Skin epidermis (tissue), 12 donors: ENCODE results near the gene ZBTB16.

Experiments
- H3K27ac ChIP-seq, 21 experiments: fragments of 200-600 bp; sonication (generic) in 11 of 21; one replicate each; pipeline ENCODE4 v1.5.0; 2020; ENCODE audit warnings: mild to moderate bottlenecking in 3 of 21, inconsistent platforms in 2 of 21, moderate library complexity in 2 of 21
- H3K4me3 ChIP-seq, 7 experiments: fragments of 200-600 bp; sonication (generic) in 2 of 7; one replicate each; pipeline ENCODE4 v1.5.0; 2020; ENCODE audit warnings: inconsistent platforms in 2 of 7, mild to moderate bottlenecking in 2 of 7, moderate library complexity in 1 of 7

Gene ZBTB16

DNA sequence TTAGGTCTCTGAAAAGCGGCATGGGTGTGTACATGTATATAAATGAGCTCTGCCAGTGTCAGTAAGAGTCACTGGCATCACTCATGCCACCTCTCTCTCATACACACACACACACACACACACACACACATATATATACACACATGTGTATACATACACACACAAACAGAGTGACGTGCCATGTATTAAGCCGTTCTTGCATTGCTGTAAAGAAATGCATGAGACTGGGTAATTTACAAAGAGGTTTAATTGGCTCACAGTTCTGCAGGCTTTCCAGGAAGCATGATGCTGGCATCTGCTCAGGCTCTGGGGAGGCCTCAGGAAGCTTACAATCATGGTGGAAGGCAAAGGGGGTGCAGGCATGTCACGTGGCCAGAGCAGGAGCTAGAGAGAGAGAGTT is 131.1 kb downstream of the ZBTB16 start:
- H3K4me3 ChIP-seq, result no peak overlapping the region
- no peak overlapping the region for H3K27ac ChIP-seq

GRCh38 chr11:114191893-114192292 is 132.4 kb downstream of the ZBTB16 start:
- H3K27ac ChIP-seq, result no peak overlapping the region
- no peak overlapping the region for H3K4me3 ChIP-seq

- Histone ChIP-seq H3K27ac (no peak overlapping the region), H3K4me3 (no peak overlapping the region)
These were observed 133.4 kb downstream of the ZBTB16 start for GRCh38 chr11:114192841-114193389.

DNA sequence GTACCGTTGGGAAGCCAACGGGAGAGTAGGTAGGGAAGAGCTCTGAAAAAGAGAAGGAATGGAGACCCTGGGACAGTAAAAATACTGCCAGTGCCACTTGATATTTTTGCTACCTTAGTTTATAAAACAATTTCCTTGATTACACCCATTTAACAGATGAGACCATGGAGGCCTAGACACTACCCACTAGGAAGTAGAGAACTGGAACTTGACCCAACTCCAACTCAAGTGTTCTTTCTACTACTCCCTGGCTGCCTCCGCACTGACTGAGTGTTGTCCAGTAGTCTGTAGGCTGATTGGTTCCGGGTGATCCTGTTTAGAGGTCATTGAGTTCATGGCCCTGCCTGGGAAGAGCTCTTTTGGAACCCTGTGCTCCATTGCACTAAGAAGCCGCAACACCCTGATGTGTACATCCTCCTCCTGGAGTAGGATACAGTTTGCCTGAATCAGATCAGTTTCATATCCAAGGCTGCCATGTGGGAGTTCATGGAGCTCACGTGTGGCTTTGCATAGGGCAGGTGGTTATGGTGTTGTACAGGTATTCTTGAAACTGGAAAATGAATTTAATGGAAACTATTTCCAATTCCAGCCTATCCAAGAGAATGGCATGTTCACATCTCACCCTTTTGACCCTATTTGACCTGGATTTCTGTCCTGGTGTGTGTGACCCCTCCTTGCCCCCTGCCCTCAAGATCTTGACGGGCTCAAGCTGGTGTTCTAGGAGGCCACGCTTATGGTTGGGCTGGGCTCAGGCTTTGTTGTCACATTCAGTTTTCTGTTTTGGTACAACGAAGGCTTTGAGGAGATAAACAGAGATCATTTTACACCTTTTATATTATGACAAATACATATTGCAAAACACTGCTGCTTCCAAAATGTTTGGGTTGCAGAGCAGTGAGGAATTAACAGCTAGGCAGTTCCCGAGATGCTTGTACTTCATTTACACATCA is 134.5 kb downstream of the ZBTB16 start:
- no peak overlapping the region for H3K4me3 ChIP-seq
- no peak overlapping the region for H3K27ac ChIP-seq

DNA sequence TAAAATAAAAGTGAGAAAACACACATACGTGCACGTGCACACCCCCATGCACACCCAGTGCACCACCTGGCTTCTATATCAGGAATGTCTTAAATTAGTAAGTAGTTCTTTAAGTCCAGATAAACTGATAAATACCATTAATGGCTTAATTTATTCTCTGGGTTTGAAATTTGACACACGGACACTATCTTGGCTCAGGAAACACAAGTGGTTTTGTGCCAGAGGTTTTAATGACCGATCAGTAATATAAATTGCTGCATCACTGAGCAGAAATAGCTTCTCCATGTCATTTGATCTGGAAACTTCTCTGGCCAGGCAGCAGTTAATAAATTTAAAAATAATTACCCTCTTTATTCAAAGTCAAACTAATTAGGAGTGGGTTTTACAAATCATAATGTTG is 135.2 kb downstream of the ZBTB16 start:
- Histone ChIP-seq H3K27ac (no peak overlapping the region), H3K4me3 (no peak overlapping the region)

- H3K27ac ChIP-seq, result no peak overlapping the region
- H3K4me3 ChIP-seq, result no peak overlapping the region
These were observed 135.6 kb downstream of the ZBTB16 start for GRCh38 chr11:114195151-114195550.

GRCh38 chr11:114195981-114196731 is 136.6 kb downstream of the ZBTB16 start:
- no peak overlapping the region for H3K4me3 ChIP-seq
- H3K27ac ChIP-seq, result peak overlapping the region in 7 of 21 experiments; percentile 21 to 67 (median 47)

GRCh38 chr11:114196997-114197703 is 137.6 kb downstream of the ZBTB16 start:
- Histone ChIP-seq H3K4me3 (no peak overlapping the region), H3K27ac (peak overlapping the region in 11 of 21 experiments; percentile 2 to 67 (median 35))

DNA sequence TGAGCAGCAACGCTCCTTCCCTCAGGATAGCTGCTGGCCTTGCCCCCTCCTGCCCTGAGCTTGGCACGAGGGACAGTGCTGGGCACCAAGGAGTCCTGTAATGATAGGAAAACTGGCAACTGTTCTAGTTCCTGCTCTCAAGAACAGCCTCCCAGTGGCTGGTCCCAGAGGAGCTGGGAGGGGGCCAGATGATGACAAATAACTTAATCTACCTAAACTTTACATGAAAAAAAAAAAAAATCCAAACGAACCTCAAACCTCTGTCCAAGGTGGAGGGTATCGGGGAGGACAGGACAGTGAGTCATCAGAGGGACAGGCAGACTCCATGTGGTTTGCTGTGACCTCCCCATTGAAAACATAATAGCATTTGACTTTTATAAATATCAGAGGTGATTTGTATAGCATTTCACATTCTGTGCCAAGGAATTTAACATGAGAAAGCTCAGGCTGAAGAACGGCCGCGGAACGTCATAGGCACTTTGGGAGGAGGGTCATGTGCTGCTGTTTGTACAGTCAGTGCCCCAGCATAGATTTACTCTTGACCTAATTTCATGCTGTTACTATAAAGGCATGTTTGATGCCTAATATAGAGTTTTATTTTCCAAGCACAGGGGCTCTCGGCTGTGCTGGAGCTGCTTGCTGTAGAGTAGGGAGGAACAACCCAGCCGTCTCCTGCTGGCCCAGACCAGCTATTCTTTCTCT is 138.4 kb downstream of the ZBTB16 start:
- Histone ChIP-seq H3K27ac (peak overlapping the region in 10 of 21 experiments; percentile 3 to 67 (median 48)), H3K4me3 (no peak overlapping the region)

DNA sequence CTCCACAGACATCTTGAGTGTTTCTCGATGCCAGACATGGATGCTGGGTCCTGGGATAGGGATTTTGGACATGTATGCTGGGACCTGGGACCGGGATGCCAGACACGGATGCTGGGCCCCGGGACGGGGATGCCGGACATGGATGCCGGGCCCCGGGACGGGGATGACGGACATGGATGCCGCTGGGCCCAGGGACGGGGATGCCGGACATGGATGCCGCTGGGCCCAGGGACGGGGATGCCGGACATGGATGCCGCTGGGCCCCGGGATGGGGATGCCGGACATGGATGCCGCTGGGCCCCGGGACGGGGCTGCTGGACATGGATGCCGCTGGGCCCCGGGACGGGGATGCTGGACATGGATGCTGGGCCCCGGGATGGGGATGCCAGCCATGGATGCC is 139.5 kb downstream of the ZBTB16 start:
- no peak overlapping the region for H3K4me3 ChIP-seq
- peak overlapping the region in 6 of 21 experiments; percentile 12 to 62 (median 51) for H3K27ac ChIP-seq

DNA sequence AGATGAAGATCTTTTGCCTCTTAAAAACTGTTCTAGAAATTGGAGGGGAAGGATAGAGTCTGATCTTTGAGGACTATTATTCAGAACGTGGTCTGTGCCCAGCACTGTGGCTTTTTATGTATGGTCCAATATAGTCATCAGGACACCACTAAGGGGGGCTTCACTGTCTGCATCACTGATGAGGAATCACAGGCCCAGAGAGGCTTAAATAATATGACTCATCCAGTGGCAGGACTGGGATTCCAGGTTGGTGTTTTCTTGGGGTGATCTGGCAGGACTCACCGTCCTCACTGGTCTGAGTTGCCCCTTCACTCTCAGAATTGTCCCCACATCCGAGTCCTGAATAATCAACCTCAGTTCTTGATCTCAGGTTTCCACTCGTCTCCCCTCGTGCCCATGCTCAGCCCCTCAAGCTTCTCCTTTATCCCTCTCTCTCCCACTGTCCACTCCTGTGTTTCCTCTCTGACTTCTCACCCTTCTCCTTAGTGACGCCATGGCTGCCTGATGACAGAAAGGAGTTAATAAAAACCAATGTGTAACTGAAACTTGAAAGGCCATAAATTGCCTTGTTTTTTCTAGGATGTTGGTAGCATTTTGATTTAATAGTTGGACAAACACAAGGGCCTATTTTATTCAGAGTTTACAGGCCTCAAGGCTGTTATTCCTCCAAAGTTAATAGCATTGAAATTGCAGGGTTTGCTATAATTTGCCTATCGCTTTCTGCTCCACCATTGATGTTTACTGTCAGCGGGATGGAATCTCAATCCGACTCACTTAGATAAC is 141.0 kb downstream of the ZBTB16 start:
- H3K4me3 ChIP-seq, result no peak overlapping the region
- peak overlapping the region in 1 of 21 experiments; percentile 4 for H3K27ac ChIP-seq

DNA sequence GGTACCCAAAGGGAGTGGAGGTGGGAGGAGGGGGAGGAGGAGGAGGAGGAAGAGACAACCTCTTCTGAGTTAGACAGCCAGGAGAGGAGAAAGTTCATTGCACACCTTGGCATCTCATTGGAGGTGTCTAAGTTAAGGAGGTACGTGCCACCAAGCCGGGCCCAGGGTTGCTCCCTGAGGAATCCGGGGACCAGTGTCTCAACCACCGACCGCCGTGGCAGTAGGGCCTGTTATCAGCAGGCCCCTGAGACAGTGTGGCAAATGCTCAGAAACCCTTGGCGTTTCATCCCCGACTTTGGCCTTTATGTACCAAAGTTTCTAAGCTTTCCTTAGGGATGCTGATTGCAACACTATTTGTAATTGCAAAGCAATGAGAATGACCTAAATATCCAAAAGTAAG is 141.7 kb downstream of the ZBTB16 start:
- Histone ChIP-seq H3K27ac (no peak overlapping the region), H3K4me3 (no peak overlapping the region)

DNA sequence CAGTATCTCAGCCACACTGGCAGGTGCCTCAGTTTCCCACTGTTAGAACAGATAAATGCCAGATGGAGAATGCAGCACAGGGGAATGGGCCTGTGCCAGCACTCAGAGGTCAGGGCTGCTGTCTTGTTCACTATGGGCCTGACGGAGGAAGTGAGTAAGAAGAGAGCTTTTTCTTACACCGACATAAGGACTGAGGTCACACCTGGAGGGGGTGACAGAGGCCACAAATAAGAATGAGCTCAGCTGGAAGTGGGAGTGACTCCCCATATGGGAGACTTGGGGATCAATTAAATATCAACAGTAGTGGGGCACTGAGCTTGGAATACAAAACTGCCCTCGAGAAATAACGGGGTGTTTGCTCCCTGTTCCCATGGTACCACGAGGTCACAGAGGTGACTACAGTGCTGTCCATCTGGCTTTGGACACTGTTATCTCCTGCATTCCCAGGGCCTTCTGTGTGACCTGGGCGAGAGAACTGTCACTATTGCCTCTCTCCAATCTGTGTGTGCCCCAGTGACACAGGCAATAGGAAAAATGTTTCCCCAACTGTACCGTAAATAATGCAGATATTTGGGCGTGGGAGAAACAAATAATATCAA is 142.6 kb downstream of the ZBTB16 start:
- Histone ChIP-seq H3K4me3 (no peak overlapping the region), H3K27ac (no peak overlapping the region)

DNA sequence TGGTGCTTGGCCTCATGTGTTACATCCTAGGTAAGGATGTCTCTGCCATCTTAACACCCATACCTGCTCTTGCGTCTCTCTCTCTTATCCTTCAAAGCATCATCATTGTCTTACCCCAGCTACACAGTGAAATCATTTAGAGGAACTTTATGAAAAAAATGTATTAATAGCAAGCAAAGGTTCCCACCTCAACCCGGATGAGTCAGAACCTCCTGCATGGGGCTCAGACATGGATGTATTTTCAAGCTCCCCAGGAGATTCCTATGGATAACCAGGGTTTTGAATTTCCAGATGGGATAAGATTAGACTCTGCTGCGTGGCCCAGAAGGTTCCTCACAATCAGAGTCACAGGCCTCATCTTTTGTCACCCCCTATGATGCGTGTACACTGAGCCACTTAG is 147.6 kb downstream of the ZBTB16 start:
- no peak overlapping the region for H3K27ac ChIP-seq
- H3K4me3 ChIP-seq, result no peak overlapping the region

DNA sequence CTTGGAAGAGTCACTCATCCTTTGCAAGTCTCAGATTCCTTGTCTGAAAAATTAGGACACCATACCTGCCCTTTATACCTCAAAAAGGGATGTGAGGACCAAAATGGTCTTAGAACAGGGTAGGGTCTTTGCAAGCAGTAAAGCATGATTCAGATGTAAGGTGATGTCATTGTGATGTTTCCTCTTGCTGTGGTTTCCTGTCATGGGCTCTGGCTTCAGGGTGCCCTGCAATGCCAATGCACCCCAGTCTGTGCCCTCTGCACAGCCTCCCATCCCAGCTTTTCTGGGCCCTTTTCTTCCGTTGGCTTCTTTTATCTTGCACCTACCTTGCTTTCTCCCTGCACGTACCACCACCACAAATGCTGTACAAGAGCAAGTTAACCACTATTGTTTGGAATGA is 148.9 kb downstream of the ZBTB16 start:
- H3K4me3 ChIP-seq, result no peak overlapping the region
- H3K27ac ChIP-seq, result peak overlapping the region in 3 of 21 experiments; percentile 57 to 66 (median 64)

- H3K4me3 ChIP-seq, result no peak overlapping the region
- H3K27ac ChIP-seq, result peak overlapping the region in 2 of 21 experiments; percentile 19 to 57
These were observed 149.8 kb downstream of the ZBTB16 start for GRCh38 chr11:114209343-114209742.

DNA sequence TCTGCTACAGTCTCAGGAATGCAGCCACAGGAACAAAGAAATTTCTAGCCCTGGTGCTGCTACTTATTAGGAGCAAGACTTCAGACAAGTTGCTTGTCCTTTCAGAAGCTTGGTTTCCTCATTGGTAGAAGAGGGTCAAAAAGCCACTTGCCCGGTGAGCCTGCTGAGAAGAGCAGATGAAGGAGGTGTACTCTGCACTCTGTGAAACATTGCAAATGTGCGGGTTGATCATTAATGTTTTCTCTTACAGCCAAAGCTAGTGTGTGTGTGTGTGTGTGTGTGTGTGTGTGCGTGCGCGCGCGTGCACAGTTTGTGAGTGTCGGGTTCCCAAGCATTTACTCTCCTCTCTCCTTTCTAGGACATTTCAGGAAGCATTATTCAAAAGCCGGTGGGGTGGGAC is 150.4 kb downstream of the ZBTB16 start:
- H3K27ac ChIP-seq, result no peak overlapping the region
- no peak overlapping the region for H3K4me3 ChIP-seq
